ENCODE results near the gene AFF1. TPM values are rescaled to one million over a fixed set of nuclear protein-coding genes. Genes with fewer than 3 reads are reported as not detected.

Gene AFF1
- total RNA-seq, 2 donors from 2014 or later: 42.8 to 57.0 TPM

DNA sequence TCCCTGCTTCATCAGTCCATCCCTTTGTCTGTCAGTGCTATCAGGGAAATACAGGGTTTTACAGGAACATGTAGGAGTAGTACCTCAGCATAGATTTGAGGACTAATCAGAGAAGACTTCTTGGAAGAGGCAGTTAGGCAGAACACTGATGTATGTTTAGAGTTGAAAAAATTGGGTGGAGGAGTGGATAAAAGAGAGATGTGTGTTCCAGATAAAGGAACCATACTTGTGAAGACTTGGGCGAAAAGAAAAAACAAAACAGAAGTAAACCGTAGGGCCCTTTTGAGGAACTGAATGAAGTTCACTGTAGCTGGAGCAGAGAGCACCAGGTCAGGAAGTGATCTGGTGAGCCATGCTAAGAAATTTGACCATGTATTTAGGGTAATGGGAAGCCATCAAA, 32.3 kb downstream of the AFF1 start:
- peaks cover 38% of the 10 kb centered on the region for H3K4me1 ChIP-seq
- no peaks in the 10 kb centered on the region for H3K27me3 ChIP-seq
- 78 to 86% methylated on average over 2 of the region's 2 CpGs for WGBS, 2 donors
- ATAC-seq (no peak), DNase-seq (no peak)
- no peak overlapping the region for H3K27ac ChIP-seq
- intact Hi-C loops (cut with DNase I): no loop called here
- H3K4me3 ChIP-seq: no peak overlapping the region
- H3K9me3 ChIP-seq: no peaks in the 10 kb centered on the region
- TF ChIP-seq POLR2A (IDR thresholded peaks at IDR 0.05): no peak
- TF ChIP-seq, protein P1, sequence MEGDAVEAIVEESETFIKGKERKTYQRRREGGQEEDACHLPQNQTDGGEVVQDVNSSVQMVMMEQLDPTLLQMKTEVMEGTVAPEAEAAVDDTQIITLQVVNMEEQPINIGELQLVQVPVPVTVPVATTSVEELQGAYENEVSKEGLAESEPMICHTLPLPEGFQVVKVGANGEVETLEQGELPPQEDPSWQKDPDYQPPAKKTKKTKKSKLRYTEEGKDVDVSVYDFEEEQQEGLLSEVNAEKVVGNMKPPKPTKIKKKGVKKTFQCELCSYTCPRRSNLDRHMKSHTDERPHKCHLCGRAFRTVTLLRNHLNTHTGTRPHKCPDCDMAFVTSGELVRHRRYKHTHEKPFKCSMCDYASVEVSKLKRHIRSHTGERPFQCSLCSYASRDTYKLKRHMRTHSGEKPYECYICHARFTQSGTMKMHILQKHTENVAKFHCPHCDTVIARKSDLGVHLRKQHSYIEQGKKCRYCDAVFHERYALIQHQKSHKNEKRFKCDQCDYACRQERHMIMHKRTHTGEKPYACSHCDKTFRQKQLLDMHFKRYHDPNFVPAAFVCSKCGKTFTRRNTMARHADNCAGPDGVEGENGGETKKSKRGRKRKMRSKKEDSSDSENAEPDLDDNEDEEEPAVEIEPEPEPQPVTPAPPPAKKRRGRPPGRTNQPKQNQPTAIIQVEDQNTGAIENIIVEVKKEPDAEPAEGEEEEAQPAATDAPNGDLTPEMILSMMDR (IDR thresholded peaks at IDR 0.05): no peak
- H3K36me3 ChIP-seq (replicated peaks in 1 of 2; ENCODE audit: insufficient read depth in 1 of 2, low read depth in 2 of 2): no peaks in the 10 kb centered on the region

DNA sequence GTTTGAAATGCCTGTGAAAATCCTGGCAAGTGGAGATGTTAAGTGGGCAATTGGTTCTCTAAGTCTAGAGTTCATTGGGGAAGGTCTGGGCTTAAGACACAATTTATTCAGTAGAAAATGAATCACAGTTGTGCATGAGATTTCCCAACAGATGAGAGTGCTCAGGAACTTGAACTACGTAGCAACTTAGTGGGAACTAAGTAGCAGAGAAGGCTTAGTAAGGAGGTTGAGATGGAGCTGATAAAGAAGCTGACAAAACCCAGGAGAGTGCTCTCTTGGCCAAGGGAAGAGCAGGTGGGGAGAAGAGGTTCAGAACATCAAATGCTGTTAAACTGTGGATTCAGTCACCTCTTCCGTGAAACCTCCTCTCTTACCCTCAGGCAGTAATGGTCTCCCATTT, 33.0 kb downstream of the AFF1 start:
- no peak overlapping the region for H3K27ac ChIP-seq
- intact Hi-C loops (cut with DNase I): no loop called here
- 82 to 95% methylated on average over 2 of the region's 2 CpGs for WGBS, 2 donors
- ATAC-seq: no peak
- DNase-seq: no peak
- H3K4me3 ChIP-seq: no peak overlapping the region
- TF ChIP-seq, protein P1 (IDR thresholded peaks at IDR 0.05): no peak
- no peak for TF ChIP-seq POLR2A (IDR thresholded peaks at IDR 0.05)
- no peaks in the 10 kb centered on the region for H3K9me3 ChIP-seq
- no peaks in the 10 kb centered on the region for H3K27me3 ChIP-seq
- H3K36me3 ChIP-seq (replicated peaks in 1 of 2; ENCODE audit: insufficient read depth in 1 of 2, low read depth in 2 of 2): no peaks in the 10 kb centered on the region
- peaks cover 40% of the 10 kb centered on the region for H3K4me1 ChIP-seq

DNA sequence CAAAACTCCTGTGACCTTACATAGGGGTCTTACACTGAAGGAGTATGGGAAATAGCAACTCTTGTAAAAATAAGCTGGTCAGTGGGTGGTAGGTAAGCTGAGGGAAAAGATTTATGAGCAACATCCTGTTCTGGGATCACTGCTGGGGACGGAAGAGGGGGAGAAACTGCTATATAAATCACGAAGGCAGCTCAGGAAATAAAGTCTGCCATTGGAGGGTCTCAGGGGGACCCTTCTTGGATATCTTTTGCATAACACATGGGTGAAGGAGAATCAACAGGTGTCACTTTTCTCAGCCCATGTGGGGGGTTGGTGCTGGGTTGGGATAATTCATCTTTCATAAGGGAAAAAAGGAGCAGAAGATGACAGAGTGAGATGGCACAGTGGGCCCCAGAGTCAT, 33.7 kb downstream of the AFF1 start:
- intact Hi-C loops (cut with DNase I): no loop called here
- DNase-seq: no peak
- H3K4me3 ChIP-seq: no peak overlapping the region
- ATAC-seq: no peak
- 71 to 85% methylated on average over 2 of the region's 2 CpGs for WGBS, 2 donors
- no peaks in the 10 kb centered on the region for H3K9me3 ChIP-seq
- H3K4me1 ChIP-seq: peaks cover 48% of the 10 kb centered on the region
- H3K27me3 ChIP-seq: no peaks in the 10 kb centered on the region
- TF ChIP-seq, protein P1 (IDR thresholded peaks at IDR 0.05): no peak
- no peak for TF ChIP-seq POLR2A (IDR thresholded peaks at IDR 0.05)
- no peak overlapping the region for H3K27ac ChIP-seq
- no peaks in the 10 kb centered on the region for H3K36me3 ChIP-seq (replicated peaks in 1 of 2; ENCODE audit: insufficient read depth in 1 of 2, low read depth in 2 of 2)

DNA sequence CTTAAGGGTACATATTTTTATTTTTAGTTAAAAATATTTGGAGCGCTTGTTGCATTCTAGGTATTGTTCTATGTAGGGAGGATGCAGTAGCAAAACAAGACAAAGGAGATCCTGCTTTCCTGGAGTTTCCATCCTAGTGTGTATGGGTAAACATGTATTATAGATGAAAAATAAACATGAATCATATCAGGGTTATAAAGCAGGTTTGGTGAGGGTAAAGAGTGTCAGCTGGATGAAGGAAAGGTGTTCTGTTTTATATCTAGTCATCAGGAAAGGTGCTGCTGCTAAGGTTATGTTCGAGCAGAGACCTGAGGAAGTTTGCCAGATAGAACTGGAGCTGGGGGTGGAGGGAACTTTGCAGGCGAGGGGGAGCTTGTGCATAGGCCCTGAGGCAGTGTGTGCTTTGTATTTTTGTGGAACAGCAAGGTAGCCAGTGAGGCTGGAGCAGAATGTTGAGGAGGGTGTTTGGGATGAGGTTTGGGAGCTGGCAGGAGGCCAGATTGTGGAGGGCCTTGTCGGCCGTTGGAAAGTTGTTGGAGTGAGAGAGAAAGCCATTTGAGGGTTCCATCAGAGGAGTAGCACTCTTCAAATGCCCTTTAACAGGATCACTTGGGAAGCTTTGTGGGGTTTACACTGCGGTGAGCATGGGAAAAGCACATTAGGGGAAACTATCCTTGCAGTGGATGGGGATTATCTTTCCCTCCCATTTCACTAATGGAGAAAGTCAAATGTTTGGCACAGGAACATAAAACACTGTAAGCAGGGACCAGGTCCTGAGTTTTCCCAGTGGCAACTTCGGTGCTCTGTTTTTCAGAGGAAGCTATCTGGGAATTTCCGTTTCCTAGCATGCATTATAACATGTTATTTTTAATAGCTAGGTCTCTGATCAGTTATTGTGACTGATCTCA, 35.9 kb downstream of the AFF1 start:
- Histone ChIP-seq H3K27me3 (no peaks in the 10 kb centered on the region), H3K4me1 (peaks cover 57% of the 10 kb centered on the region), H3K36me3 (replicated peaks in 1 of 2; ENCODE audit: insufficient read depth in 1 of 2, low read depth in 2 of 2) (no peaks in the 10 kb centered on the region), H3K27ac (peak overlapping the region in 2 of 4 donors; percentile 15 to 21), H3K4me3 (no peak overlapping the region), H3K9me3 (no peaks in the 10 kb centered on the region)
- TF ChIP-seq, protein P1 (IDR thresholded peaks at IDR 0.05): no peak
- TF ChIP-seq POLR2A (IDR thresholded peaks at IDR 0.05): no peak
- intact Hi-C loops (cut with DNase I): no loop called here
- DNase-seq (peak in 1 of 4 donors; percentile 25), ATAC-seq (no peak)
- WGBS, 2 donors: 41 to 43% methylated on average over 8 of the region's 8 CpGs

DNA sequence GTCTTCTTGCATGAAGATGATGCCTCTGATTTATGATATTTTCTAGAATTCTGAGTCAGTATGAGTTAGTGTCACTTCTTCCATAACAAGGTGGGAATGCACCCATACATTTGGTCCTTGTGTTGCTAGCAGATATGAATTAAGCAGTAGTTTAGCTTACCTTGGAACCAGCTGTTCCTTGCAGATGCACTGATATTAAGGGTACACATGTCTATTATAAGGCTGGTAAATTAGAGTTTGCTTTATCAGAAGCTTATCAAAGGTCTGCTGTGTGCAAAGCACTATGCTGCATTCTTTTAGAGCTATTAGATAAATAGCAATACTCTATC, 36.5 kb downstream of the AFF1 start:
- H3K27ac ChIP-seq: peak overlapping the region in 2 of 4 donors; percentile 57 to 62
- intact Hi-C loops (cut with DNase I): no loop called here
- no peaks in the 10 kb centered on the region for H3K36me3 ChIP-seq (replicated peaks in 1 of 2; ENCODE audit: insufficient read depth in 1 of 2, low read depth in 2 of 2)
- no peaks in the 10 kb centered on the region for H3K9me3 ChIP-seq
- DNase-seq: no peak
- TF ChIP-seq, protein P1 (IDR thresholded peaks at IDR 0.05): no peak
- no peak for TF ChIP-seq POLR2A (IDR thresholded peaks at IDR 0.05)
- peaks cover 55% of the 10 kb centered on the region for H3K4me1 ChIP-seq
- H3K4me3 ChIP-seq: no peak overlapping the region
- no peak for ATAC-seq
- no peaks in the 10 kb centered on the region for H3K27me3 ChIP-seq
